Measurements from ENCODE around the gene SVIL.

Gene SVIL
- 105 to 106 reads per million in 2 donors for total RNA-seq

DNA sequence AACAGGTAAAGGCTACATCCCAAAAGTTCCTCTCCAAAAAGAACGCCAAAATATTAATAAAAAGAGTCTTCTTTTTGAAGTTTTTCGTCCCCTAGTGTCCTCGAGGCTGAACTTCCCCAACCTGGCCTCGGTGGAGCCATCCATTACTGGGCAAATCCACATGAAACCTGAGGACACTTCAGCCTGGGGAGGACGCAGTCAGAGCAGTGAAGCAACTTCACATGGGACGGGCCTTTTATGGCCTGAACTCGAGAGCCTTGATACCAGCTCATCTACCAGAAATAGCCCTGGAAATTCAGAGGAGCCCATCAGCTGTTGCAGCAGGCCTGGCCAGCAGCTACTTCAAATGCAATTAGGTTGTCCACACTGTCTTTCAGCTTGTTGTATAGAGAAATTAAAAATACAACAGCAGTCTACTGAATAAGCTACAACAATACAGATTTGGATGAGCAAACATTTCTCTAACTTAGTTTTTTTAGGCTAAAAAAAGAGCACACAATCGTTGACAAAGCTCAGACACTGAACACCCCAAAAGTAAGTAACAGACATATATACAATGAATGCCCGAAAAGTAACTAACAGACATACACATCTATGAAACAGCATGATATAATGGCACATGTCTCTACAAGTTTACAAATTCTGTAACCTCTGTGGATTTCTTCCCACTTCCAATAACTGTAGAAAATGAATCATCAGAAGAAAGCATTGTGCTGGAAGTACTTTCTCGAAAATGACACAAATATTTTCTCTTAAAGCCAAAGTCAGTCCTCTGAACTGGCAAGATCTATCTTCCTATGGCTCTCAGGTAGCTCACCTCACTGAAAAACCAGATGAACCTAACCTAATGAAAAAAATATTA is at the start of gene SVIL:
Gene SVIL, minus strand, starts transcription at position 208 of the 862 bp plus-strand sequence. CDS start 79,913 bp downstream, outside the sequence.
- DNase-seq, result no peak

- peak; percentile 40 for DNase-seq
These were observed 47.1 kb upstream of the SVIL start for GRCh38 chr10:29681676-29682448.

DNA sequence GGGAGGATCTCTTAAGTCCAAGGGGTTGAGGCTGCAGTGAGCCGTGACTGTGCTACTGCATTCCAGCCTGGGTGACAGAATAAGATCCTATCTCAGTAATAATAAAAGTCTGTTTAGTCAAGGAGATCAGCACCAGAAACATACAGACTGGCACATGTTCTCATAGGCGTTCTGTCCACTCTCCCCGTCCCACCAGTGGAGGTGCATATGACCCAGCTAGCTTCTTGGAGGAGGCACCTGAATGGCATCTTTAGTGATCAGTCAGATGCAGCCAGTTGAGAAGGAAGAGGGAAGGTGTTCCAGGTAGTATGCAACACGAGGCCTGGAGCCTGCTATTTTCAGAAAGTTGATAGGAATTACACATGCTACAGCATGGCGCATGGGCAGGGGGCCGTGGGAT is 45.3 kb upstream of the SVIL start:
- DNase-seq, result no peak

GRCh38 chr10:29676732-29677131 is 42.0 kb upstream of the SVIL start:
- no peak for DNase-seq

- no peak for DNase-seq
These were observed 41.2 kb upstream of the SVIL start for GRCh38 chr10:29675984-29676383.

- no peak for DNase-seq
These were observed 37.2 kb upstream of the SVIL start for GRCh38 chr10:29671968-29672367.

- DNase-seq, result no peak
These were observed 36.5 kb upstream of the SVIL start for GRCh38 chr10:29671228-29671780.

DNA sequence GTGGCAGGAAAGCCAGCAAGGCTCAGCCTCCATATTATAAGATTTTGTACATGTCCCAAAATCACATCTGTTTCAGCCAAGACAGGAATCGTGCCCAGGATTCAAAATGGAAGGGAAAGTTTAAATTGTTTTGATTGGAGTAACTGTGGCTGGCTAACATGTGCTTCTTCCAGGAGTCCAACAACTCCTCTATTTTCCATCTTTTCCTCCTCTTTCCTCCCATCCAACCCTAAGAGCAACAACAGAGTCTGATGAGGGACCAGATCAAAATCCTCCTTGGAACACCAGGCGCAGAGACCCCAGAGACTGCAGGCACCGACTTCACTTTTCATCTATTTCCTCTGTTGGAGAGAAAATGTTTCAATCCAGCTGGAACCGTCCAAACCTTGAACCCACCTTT is 36.0 kb upstream of the SVIL start:
- DNase-seq, result no peak

DNA sequence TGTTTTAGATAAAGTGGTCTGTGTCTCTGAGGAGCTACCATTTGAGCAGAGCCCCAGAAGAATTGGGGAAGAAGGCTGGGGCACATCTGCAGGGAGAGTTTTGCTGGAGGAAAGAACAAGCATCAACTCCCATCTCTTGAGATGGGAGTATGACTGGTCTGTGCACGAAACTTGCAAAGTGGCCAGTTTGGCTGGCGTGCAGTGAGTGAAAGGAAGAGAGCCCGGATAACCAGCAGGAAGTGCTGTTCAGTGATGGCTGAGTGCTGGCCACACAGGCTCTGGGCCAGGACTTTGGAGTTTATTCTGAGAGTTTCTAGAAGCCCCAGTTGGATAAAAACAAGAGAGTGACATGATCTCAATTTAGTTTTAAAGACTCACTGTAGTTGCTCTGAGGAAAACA is 34.4 kb upstream of the SVIL start:
- DNase-seq, result no peak

DNA sequence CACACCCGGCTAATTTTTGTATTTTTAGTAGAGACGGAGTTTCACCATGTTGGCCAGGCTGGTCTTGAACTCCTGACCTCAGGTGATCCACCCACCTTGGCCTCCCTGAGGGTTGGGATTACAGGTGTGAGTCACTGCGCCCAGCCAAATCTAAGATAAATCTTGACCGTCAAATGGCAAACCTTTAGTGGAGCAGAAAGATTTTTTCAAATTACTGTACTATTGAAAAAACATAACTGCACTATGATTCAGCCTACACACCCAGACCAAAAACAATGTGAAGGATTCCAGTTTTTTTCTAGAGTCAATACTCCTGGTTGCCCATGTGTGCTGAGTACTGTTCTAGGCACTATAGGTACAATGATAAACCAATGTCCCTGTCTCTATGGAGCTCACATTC is 33.9 kb upstream of the SVIL start:
- DNase-seq, result no peak

GRCh38 chr10:29667191-29667590 is 32.4 kb upstream of the SVIL start:
- no peak for DNase-seq

DNA sequence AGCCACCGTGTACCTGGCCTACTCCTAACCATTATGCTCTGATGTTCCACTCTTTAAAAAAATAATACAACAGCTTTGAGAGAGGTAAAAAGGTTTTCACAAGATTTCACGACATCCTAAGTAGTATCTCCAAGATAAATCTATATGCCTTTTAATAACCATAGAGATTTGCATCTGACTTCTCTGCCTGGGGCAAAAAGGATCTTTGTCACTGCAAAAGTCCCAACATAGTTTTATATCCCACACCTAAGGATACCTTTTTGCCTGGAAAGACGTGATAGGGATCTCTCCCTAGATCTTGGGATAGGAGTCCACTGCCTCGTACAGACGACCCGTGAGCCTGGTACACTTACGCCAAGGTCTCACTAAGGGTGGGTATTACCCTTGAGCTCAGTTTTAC is 31.4 kb upstream of the SVIL start:
- DNase-seq, result no peak

DNA sequence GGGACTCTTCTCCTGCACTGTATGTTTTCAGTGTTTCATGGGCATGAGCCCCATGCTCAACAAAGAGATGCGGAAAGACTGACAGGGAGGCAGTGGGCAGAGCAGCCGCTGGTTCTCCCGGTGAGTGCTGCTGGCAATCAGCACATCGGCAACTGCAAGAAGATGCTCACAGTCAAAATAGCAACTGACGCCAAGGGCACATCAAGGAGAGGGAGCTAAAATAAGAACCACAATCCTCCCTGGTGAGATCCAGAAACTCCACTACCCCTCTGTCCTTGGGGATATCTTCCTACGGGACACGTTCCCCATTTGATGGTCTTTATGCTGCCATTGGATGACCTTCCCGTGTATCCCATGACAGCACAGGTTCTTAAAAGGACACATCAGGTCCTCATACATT is 28.9 kb upstream of the SVIL start:
- no peak for DNase-seq

GRCh38 chr10:29658984-29659965 is 24.5 kb upstream of the SVIL start:
- DNase-seq, result peak; percentile 52

- peak; percentile 21 for DNase-seq
These were observed 23.0 kb upstream of the SVIL start for GRCh38 chr10:29657719-29658274.

DNA sequence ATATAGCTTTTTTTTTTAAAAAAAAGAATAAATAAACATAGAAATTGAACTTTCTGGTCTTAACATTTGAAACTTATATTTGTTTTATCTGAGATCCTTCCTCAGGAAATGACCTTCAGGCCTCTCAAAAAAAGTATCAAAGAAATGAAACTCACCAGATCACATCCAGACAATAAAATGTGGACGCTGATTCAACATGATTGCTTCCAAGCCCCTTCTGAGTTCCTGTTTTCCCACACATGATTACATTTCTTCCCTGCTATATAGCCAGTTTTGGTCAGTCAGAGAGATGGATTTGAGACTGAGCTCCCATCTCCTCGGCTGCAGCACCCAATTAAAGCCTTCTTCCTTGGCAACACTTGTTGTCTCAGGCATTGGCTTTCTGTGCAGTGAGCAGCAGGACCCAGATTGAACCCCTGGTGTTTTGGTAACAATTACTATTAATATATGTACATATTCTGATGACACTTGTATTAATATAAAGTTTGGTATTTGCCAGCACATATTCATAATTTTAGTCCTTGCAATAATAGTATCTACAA is 21.8 kb upstream of the SVIL start:
- DNase-seq, result no peak

DNA sequence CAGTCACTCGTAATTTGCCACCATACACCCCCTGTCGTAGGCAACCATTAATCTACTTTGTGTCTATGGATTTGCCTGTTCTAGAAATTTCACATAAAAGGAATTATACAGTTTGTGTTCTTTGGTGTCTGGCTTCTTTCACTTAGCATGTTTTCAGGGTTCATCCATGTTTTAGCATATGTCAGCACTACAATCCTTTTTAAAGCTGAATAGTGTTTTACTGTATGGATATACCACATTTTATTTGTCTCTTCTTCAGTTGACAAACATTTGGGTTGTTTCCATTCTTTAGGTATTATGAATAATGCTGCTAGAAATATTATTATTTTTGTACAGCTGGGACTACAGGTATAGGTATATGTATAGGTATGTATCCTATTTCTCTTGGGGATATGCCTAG is 17.4 kb upstream of the SVIL start:
- no peak for DNase-seq

- DNase-seq, result no peak
These were observed 17.0 kb upstream of the SVIL start for GRCh38 chr10:29651767-29652166.

DNA sequence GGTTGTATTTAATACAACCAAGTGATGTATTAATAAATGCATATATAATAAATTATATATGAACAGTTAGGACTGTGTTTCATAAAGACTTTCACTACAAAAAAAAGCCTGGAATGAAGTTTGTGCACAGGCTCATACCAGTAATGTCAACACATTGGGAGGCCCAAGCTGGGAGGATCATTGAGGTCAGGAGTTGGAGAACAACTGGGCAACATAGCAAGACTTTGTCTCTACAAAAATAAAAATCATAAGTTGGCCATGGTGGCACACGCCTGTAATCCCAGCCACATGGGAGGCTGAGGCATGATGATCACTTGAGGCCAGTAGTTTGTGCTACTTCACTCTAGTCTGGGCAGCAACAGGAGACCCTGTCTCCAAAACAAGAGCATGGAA is 15.8 kb upstream of the SVIL start:
- no peak for DNase-seq

GRCh38 chr10:29649561-29650551 is 15.1 kb upstream of the SVIL start:
- no peak for DNase-seq

GRCh38 chr10:29648983-29649268 is 14.2 kb upstream of the SVIL start:
- DNase-seq, result no peak

Measured in T-helper 9 cell (primary cell).